ENCODE measurements around the gene NCAPD2.

Gene NCAPD2

GRCh38 chr12:6535960-6536847, 42.3 kb downstream of the NCAPD2 start:
- DNase-seq = peak in 1 of 2 donors; percentile 8

GRCh38 chr12:6536894-6537579, 43.1 kb downstream of the NCAPD2 start:
- DNase-seq = peak in 1 of 2 donors; percentile 10

- peak; percentile 86 to 88 for DNase-seq
Measured at GRCh38 chr12:6537580-6538419, 43.9 kb downstream of the NCAPD2 start.

GRCh38 chr12:6538420-6539313, 44.8 kb downstream of the NCAPD2 start:
- DNase-seq = no peak

GRCh38 chr12:6539314-6539682, 45.4 kb downstream of the NCAPD2 start:
- DNase-seq = no peak

- no peak for DNase-seq
Measured at GRCh38 chr12:6539707-6540134, 45.8 kb downstream of the NCAPD2 start.

- peak; percentile 29 to 35 for DNase-seq
Measured at GRCh38 chr12:6540181-6540877, 46.4 kb downstream of the NCAPD2 start.

- no peak for DNase-seq
Measured at GRCh38 chr12:6541371-6542165, 47.7 kb downstream of the NCAPD2 start.

- DNase-seq = no peak
Measured at GRCh38 chr12:6542209-6543009, 48.5 kb downstream of the NCAPD2 start.

- no peak for DNase-seq
Measured at GRCh38 chr12:6546016-6546415, 52.1 kb downstream of the NCAPD2 start.

GRCh38 chr12:6547566-6547965, 53.7 kb downstream of the NCAPD2 start:
- DNase-seq = no peak

- no peak for DNase-seq
Measured at GRCh38 chr12:6547987-6548386, 54.1 kb downstream of the NCAPD2 start.

- DNase-seq = no peak
Measured at GRCh38 chr12:6548556-6548955, 54.7 kb downstream of the NCAPD2 start.

GRCh38 chr12:6548966-6549683, 55.2 kb downstream of the NCAPD2 start:
- no peak for DNase-seq

GRCh38 chr12:6549684-6550151, 55.8 kb downstream of the NCAPD2 start:
- DNase-seq = no peak

- DNase-seq = peak in 1 of 2 donors; percentile 43
Measured at GRCh38 chr12:6550294-6551062, 56.6 kb downstream of the NCAPD2 start.

GRCh38 chr12:6551063-6551461, 57.2 kb downstream of the NCAPD2 start:
- no peak for DNase-seq
